Measurements from ENCODE around the gene SLC26A8. TPM values are rescaled to one million over a fixed set of nuclear protein-coding genes. Genes with fewer than 3 reads are reported as not detected.

The SLC26A8 gene
- total RNA-seq, 1 experiment from 2014 or later: not detected

- no peak overlapping the region for H3K27ac ChIP-seq (ENCODE audit: low read depth, low read length)
- peaks cover 92% of the 10 kb centered on the region for H3K79me2 ChIP-seq (ENCODE audit: insufficient read depth, low read length)
- H4K20me1 ChIP-seq (ENCODE audit: insufficient read depth): peaks cover 9% of the 10 kb centered on the region; the same call in 1 of the 2 replicates
- no peaks in the 10 kb centered on the region for H3K9me2 ChIP-seq (ENCODE audit: insufficient read depth)
- ChIA-PET RAD21 (ENCODE audit: low non-redundant PET in 1 of 2, low total read pairs in 2 of 2, uncharacterized antibody in 2 of 2, unreplicated experiment in 2 of 2) (interaction anchor here in 1 of 2 experiments (0.6 kb wide), 1 partner anchor 70 kb away, joined by 3 read pairs; no protein-coding TSS in a partner anchor), CTCF (no interaction called here), POLR2A (interaction anchor here (2.3 kb wide), 1 partner anchor 15 kb away, joined by 9 read pairs; the partner anchor contains the start of gene MAPK14)
- BruUV-seq (replicated peaks): no TSS peak
- H3K4me1 ChIP-seq (ENCODE audit: control insufficient read depth in 1 of 2, insufficient read depth in 2 of 2, low read length in 2 of 2): no peaks in the 10 kb centered on the region
- no peak overlapping the region for H3K9ac ChIP-seq (ENCODE audit: low read length)
- TF ChIP-seq JUND (IDR thresholded peaks at IDR 0.05) (no peak), SP1 (IDR thresholded peaks at IDR 0.05; ENCODE audit: low read depth) (no peak), POLR2AphosphoS5 (IDR thresholded peaks at IDR 0.05; ENCODE audit: low read depth, low read length) (no peak), TCF7L2 (IDR thresholded peaks at IDR 0.05; ENCODE audit: borderline replicate concordance, extremely low read depth, insufficient read depth, insufficient read length) (no peak), ATF3 (IDR thresholded peaks at IDR 0.05) (no peak)
- H3K36me3 ChIP-seq (ENCODE audit: control insufficient read depth in 1 of 2, insufficient read depth in 2 of 2, low read length in 2 of 2): no peaks in the 10 kb centered on the region
- intact Hi-C loops (cut with micrococcal nuclease): no loop called here
- no peaks in the 10 kb centered on the region for H3K9me3 ChIP-seq (ENCODE audit: control insufficient read depth in 1 of 2, insufficient read depth in 1 of 2, low read depth in 1 of 2, low read length in 2 of 2)
- H3K4me3 ChIP-seq (replicated peaks in 1 of 2; ENCODE audit: low read depth in 1 of 2, low read length in 2 of 2): no peak overlapping the region
- no peak overlapping the region for H2AFZ ChIP-seq (ENCODE audit: low read depth, low read length, poor library complexity, severe bottlenecking)
- DNase-seq (ENCODE audit: low read depth, low spot score): no peak
- ATAC-seq: no peak
- H3K4me2 ChIP-seq (ENCODE audit: low read length): no peak overlapping the region
- no peaks in the 10 kb centered on the region for H3K27me3 ChIP-seq (ENCODE audit: insufficient read depth, low read length)
These were observed 18.3 kb upstream of the SLC26A8 start for GRCh38 chr6:36042618-36043260.

GRCh38 chr6:36040958-36041357 is 16.5 kb upstream of the SLC26A8 start:
- Histone ChIP-seq H3K9ac (ENCODE audit: low read length) (no peak overlapping the region), H3K4me1 (ENCODE audit: control insufficient read depth in 1 of 2, insufficient read depth in 2 of 2, low read length in 2 of 2) (no peaks in the 10 kb centered on the region), H3K27ac (ENCODE audit: low read depth, low read length) (no peak overlapping the region), H2AFZ (ENCODE audit: low read depth, low read length, poor library complexity, severe bottlenecking) (no peak overlapping the region), H4K20me1 (ENCODE audit: insufficient read depth) (peaks cover 9% of the 10 kb centered on the region; the same call in 1 of the 2 replicates), H3K79me2 (ENCODE audit: insufficient read depth, low read length) (peaks cover 94% of the 10 kb centered on the region), H3K9me3 (ENCODE audit: control insufficient read depth in 1 of 2, insufficient read depth in 1 of 2, low read depth in 1 of 2, low read length in 2 of 2) (no peaks in the 10 kb centered on the region), H3K27me3 (ENCODE audit: insufficient read depth, low read length) (no peaks in the 10 kb centered on the region), H3K9me2 (ENCODE audit: insufficient read depth) (no peaks in the 10 kb centered on the region), H3K36me3 (ENCODE audit: control insufficient read depth in 1 of 2, insufficient read depth in 2 of 2, low read length in 2 of 2) (no peaks in the 10 kb centered on the region), H3K4me2 (ENCODE audit: low read length) (no peak overlapping the region), H3K4me3 (replicated peaks in 1 of 2; ENCODE audit: low read depth in 1 of 2, low read length in 2 of 2) (no peak overlapping the region)
- intact Hi-C loops (cut with micrococcal nuclease): no loop called here
- DNase-seq (ENCODE audit: low read depth, low spot score): no peak
- ChIA-PET RAD21 (ENCODE audit: low non-redundant PET in 1 of 2, low total read pairs in 2 of 2, uncharacterized antibody in 2 of 2, unreplicated experiment in 2 of 2) (no interaction called here), POLR2A (no interaction called here), CTCF (no interaction called here)
- no TSS peak for BruUV-seq (replicated peaks)
- TF ChIP-seq EGR1 (IDR thresholded peaks at IDR 0.05; ENCODE audit: low read depth): no peak
- no peak for TF ChIP-seq CTCF (IDR thresholded peaks at IDR 0.05 in 2 of 3, conservative IDR thresholded peaks at IDR 0.05 in 1 of 3; ENCODE audit: borderline replicate concordance in 1 of 3, insufficient read depth in 1 of 3, low read depth in 2 of 3, low read length in 2 of 3)
- TF ChIP-seq POLR2AphosphoS5 (IDR thresholded peaks at IDR 0.05; ENCODE audit: low read depth, low read length): no peak
- no peak for TF ChIP-seq EZH2 (IDR thresholded peaks at IDR 0.05)
- no peak for ATAC-seq

Measured in HCT116 (cell line).